Endothelial cell of umbilical vein (primary cell): ENCODE measurements around the gene PDLIM4. TPM values are rescaled to one million over a fixed set of nuclear protein-coding genes. Genes with fewer than 3 reads are reported as not detected.

Source experiments
- BruUV-seq: library from RNA; stranded (reverse); fragments of 400-500 nt; replicated peaks from 2 replicates; lab custom pipeline; 2021; lab: Mats Ljungman, UMichigan
- CTCF ChIA-PET: fragments of 300-600, 350-600 bp; sonication (Branson Sonifier 250); formaldehyde crosslinking; loops from one replicate; lab custom pipeline; 2021; ENCODE audit warnings: antibody characterized with exemption, inconsistent platforms; lab: Charles Lee
- POLR2A ChIA-PET: fragments of 300-600, 350-600 bp; sonication (Branson Sonifier 250); formaldehyde crosslinking; loops from one replicate; lab custom pipeline; 2021; ENCODE audit warnings: antibody characterized with exemption, inconsistent platforms; lab: Charles Lee
- DNase-seq: peaks from one replicate; pipeline ENCODE4 v3.0.0-alpha.2; 2011; ENCODE audit warnings: low read depth, low spot score
- FAIRE-seq: peaks from 2 replicates; lab custom pipeline; 2011; peaks lifted over from hg19 to GRCh38; lab: Jason Lieb, UNC
- H2AFZ ChIP-seq: 2 replicates; pipeline ENCODE4 v1.6.0; 2012; ENCODE audit warnings: low read depth, low read length, control low read depth, inconsistent platforms
- H3K27ac ChIP-seq: 2 replicates; pipeline ENCODE4 v1.5.1; 2011; ENCODE audit warnings: low read depth, mild to moderate bottlenecking, control low read depth, low read length, moderate library complexity; ENCODE audit not compliant: insufficient read depth
- H3K27me3 ChIP-seq, 2 experiments: 2 replicates each; pipeline versions ENCODE4 v1.6.0 to v1.6.1; 2011; ENCODE audit warnings: low read length in 2 of 2, mixed read lengths in 1 of 2; ENCODE audit not compliant: control insufficient read depth in 2 of 2, insufficient read depth in 2 of 2
- H3K36me3 ChIP-seq, 2 experiments: 2 replicates in 1 of 2; 3 replicates in 1 of 2; pipeline ENCODE4 v1.5.1; 2011; ENCODE audit warnings: low read length in 2 of 2, mild to moderate bottlenecking in 1 of 2, moderate library complexity in 1 of 2; ENCODE audit not compliant: control insufficient read depth in 2 of 2, insufficient read depth in 2 of 2; ENCODE audit errors: extremely low read depth in 1 of 2
- H3K4me1 ChIP-seq: 3 replicates; pipeline ENCODE4 v1.5.1; 2011; ENCODE audit warnings: mild to moderate bottlenecking, low read length; ENCODE audit not compliant: control insufficient read depth, insufficient read depth; ENCODE audit errors: extremely low read depth
- H3K4me2 ChIP-seq: 2 replicates; pipeline ENCODE4 v1.6.1; 2011; ENCODE audit warnings: low read length, control low read depth, mixed read lengths; ENCODE audit not compliant: insufficient read depth
- H3K4me3 ChIP-seq, 3 experiments: fragments of 200-600 bp in 1 of 3; sonication (generic), shearing (Covaris generic) in 1 of 3; replicated peaks in 1 of 3; 2 replicates each; pipeline ENCODE4 v1.5.1; 2011 to 2016; ENCODE audit warnings: control low read depth in 3 of 3, low read length in 3 of 3, mild to moderate bottlenecking in 2 of 3, inconsistent platforms in 1 of 3, low read depth in 1 of 3, moderate library complexity in 1 of 3; ENCODE audit not compliant: insufficient read depth in 1 of 3
- H3K79me2 ChIP-seq: 2 replicates; pipeline ENCODE4 v1.6.0; 2012; ENCODE audit warnings: low read length, inconsistent platforms; ENCODE audit not compliant: control insufficient read depth, insufficient read depth
- H3K9ac ChIP-seq: replicated peaks from 2 replicates; pipeline ENCODE3; 2011; ENCODE audit warnings: low read length, control low read depth; ENCODE audit not compliant: insufficient read depth; ENCODE audit errors: extremely low read depth
- H3K9me1 ChIP-seq: replicated peaks from 3 replicates; pipeline ENCODE4 v1.6.0; 2011; ENCODE audit warnings: mild to moderate bottlenecking, low read length; ENCODE audit not compliant: control insufficient read depth, insufficient read depth; ENCODE audit errors: extremely low read depth
- H3K9me3 ChIP-seq: replicated peaks from 2 replicates; pipeline ENCODE4 v1.5.1; 2012; ENCODE audit warnings: low read length, inconsistent platforms; ENCODE audit not compliant: control insufficient read depth, insufficient read depth
- H4K20me1 ChIP-seq: replicated peaks from 2 replicates; pipeline ENCODE3; 2011; ENCODE audit warnings: mild to moderate bottlenecking, low read length; ENCODE audit not compliant: control insufficient read depth, insufficient read depth; ENCODE audit errors: extremely low read depth
- EZH2 ChIP-seq: IDR thresholded peaks from 2 replicates; pipeline ENCODE4 v1.6.1; 2012; ENCODE audit warnings: borderline replicate concordance, low read depth, mild to moderate bottlenecking, moderate library complexity, low read length, inconsistent platforms; ENCODE audit not compliant: severe bottlenecking
- FOS ChIP-seq: IDR thresholded peaks from 2 replicates; pipeline ENCODE4 v1.6.1; 2011; ENCODE audit warnings: mild to moderate bottlenecking, low read length, moderate library complexity, borderline replicate concordance; ENCODE audit not compliant: insufficient read depth
- GATA2 ChIP-seq: IDR thresholded peaks from 2 replicates; pipeline ENCODE4 v1.7.0; 2011; ENCODE audit warnings: low read depth, mild to moderate bottlenecking, moderate library complexity, mixed read lengths, low read length; ENCODE audit not compliant: insufficient read length, insufficient read depth
- JUN ChIP-seq: IDR thresholded peaks from 2 replicates; pipeline ENCODE4 v1.6.1; 2011; ENCODE audit warnings: borderline replicate concordance, low read depth; ENCODE audit not compliant: insufficient read length, insufficient read depth
- MYC ChIP-seq: IDR thresholded peaks from one replicate; pipeline ENCODE4 v1.6.1; 2011; ENCODE audit warnings: mild to moderate bottlenecking, low read depth, low read length
- POLR2A ChIP-seq: IDR thresholded peaks from 2 replicates; pipeline ENCODE4 v1.6.1; 2012; ENCODE audit warnings: low read depth, mild to moderate bottlenecking, control low read depth, low read length
- POLR2AphosphoS5 ChIP-seq: IDR thresholded peaks from 2 replicates; pipeline ENCODE4 v1.6.1; 2012; ENCODE audit warnings: low read depth, mild to moderate bottlenecking, control low read depth, low read length, moderate library complexity; ENCODE audit not compliant: insufficient read depth
- dilution Hi-C: fragments of 300-500 bp; cut with MboI; formaldehyde crosslinking; loops from one replicate; pipeline ENCODE4 v1.15.0; 2019; ENCODE audit warnings: low sequenced_read_pairs; ENCODE audit not compliant: extremely low pct_ligation_motif_present
- intact Hi-C: fragments of 100-400 bp; cut with micrococcal nuclease; formaldehyde crosslinking; loops from one replicate; pipeline ENCODE4 v1.10.0; 2022
- polyA plus RNA-seq, 4 experiments: library from polyadenylated mRNA; depleted of rRNA in 3 of 4; stranded (reverse) in 3 of 4; unstranded in 1 of 4; fragments of >200 nt; gene quantifications; 2 replicates each; pipeline versions ENCODE4 v1.2.1 to v1.2.3, GENCODE V29; 2011 to 2012; ENCODE audit warnings: missing spikeins in 1 of 4
- total RNA-seq: library from RNA; stranded (reverse); gene quantifications from 2 replicates; pipeline ENCODE4 v1.2.3, GENCODE V29; 2021
- TF ChIP-seq, protein P1 (sequence below): IDR thresholded peaks from 2 replicates; pipeline ENCODE4 v1.6.1; 2011; ENCODE audit not compliant: insufficient read depth, insufficient read length
- TF ChIP-seq, protein P2 (sequence below), 2 donors: IDR thresholded peaks; 1 replicate in 1 of 2; 2 replicates in 1 of 2; pipeline ENCODE4 v1.5.1; 2011; ENCODE audit warnings: low read length in 2 of 2, mild to moderate bottlenecking in 2 of 2, moderate library complexity in 2 of 2, control low read depth in 1 of 2, inconsistent platforms in 1 of 2, low read depth in 1 of 2; ENCODE audit not compliant: insufficient read depth in 1 of 2; ENCODE audit errors: extremely low read depth in 1 of 2

The PDLIM4 gene
- total and polyA plus RNA-seq, 2 donors (not counting 3 experiments of a cell fraction or from before 2014, with no cell fraction given) = 65.7 to 112 TPM

DNA sequence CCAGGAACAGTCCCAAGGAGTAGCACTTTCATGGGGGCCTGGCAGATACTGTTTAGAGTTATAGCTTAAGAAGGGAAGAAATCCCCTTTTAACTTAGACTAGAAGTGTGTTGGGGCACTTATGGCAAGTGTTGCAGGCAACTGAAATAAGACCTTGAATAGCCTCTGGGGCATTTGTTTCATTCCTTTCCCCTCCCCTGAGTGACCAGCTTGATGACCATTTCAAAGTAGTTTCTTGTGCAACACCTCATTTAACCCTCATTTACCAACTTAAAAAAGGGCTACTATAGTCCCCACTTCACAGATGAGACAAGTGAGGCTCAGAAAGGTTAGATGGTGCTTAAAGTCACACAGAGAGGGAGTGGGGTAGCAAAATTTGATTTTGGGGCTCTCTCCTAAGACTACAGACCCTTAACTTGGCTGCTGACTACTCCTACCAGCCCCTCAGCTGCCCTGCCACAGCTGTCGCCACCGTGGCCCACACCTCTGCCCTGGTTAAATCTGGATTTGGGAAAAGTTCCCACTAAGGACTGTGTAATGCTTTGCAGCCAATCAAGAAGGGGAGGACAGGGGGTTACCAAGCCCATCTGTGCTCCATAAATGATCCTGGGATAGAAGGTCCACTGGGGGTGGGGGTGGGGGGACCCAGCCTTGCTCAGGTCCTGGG lies 5.5 kb downstream of the PDLIM4 start:
- Histone ChIP-seq H3K4me3 (no peak overlapping the region), H3K4me2 (peak overlapping the region; percentile 1), H3K36me3 (peaks cover 8 to 13% of the 10 kb centered on the region in 2 experiments), H3K9me3 (no peaks in the 10 kb centered on the region), H3K27ac (peak overlapping the region; percentile 89), H3K9me1 (no peaks in the 10 kb centered on the region), H4K20me1 (no peaks in the 10 kb centered on the region), H3K79me2 (peaks cover 38% of the 10 kb centered on the region), H2AFZ (no peak overlapping the region), H3K9ac (no peak overlapping the region), H3K27me3 (no peaks in the 10 kb centered on the region), H3K4me1 (peaks cover 86% of the 10 kb centered on the region)
- POLR2A ChIA-PET = no interaction called here
- no TSS peak for BruUV-seq
- intact Hi-C loops = loop anchor here (5.0 to 10.0 kb wide), 2 partner anchors 176 to 448 kb away; no protein-coding TSS in a partner anchor
- DNase-seq (no peak), FAIRE-seq (no peak)
- dilution Hi-C loops = no loop called here
- TF ChIP-seq FOS (no peak), MYC (no peak), POLR2AphosphoS5 (no peak), JUN (no peak), EZH2 (no peak), GATA2 (no peak), POLR2A (no peak)
- TF ChIP-seq, protein P1, sequence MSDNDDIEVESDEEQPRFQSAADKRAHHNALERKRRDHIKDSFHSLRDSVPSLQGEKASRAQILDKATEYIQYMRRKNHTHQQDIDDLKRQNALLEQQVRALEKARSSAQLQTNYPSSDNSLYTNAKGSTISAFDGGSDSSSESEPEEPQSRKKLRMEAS = no peak
- TF ChIP-seq, protein P2, sequence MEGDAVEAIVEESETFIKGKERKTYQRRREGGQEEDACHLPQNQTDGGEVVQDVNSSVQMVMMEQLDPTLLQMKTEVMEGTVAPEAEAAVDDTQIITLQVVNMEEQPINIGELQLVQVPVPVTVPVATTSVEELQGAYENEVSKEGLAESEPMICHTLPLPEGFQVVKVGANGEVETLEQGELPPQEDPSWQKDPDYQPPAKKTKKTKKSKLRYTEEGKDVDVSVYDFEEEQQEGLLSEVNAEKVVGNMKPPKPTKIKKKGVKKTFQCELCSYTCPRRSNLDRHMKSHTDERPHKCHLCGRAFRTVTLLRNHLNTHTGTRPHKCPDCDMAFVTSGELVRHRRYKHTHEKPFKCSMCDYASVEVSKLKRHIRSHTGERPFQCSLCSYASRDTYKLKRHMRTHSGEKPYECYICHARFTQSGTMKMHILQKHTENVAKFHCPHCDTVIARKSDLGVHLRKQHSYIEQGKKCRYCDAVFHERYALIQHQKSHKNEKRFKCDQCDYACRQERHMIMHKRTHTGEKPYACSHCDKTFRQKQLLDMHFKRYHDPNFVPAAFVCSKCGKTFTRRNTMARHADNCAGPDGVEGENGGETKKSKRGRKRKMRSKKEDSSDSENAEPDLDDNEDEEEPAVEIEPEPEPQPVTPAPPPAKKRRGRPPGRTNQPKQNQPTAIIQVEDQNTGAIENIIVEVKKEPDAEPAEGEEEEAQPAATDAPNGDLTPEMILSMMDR (IDR thresholded peaks at IDR 0.05; ENCODE audit: extremely low read depth in 1 of 2, insufficient read depth in 1 of 2, low read depth in 1 of 2, low read length in 2 of 2) = no peak
- CTCF ChIA-PET = interaction anchor here (0.9 to 7.8 kb wide), 4 partner anchors 9 to 34 kb away, joined by 3 to 93 read pairs (median 3); no protein-coding TSS in a partner anchor
